HL-60 (cell line): ENCODE results near the gene VCAN.

Experiments
- DNase-seq, 2 experiments: peaks; one replicate each; pipeline ENCODE4 v3.0.0-alpha.2; 2010 to 2020; ENCODE audit warnings: low read depth in 1 of 2, low spot score in 1 of 2
- H3K27ac ChIP-seq: fragments of 250-450 bp; sonication (Bioruptor Pico); replicated peaks from 2 replicates; pipeline ENCODE4 v1.5.1; 2020; ENCODE audit warnings: mild to moderate bottlenecking, moderate library complexity
- H3K27me3 ChIP-seq: fragments of 250-450 bp; sonication (Bioruptor Pico); 2 replicates; pipeline ENCODE4 v1.5.1; 2021; ENCODE audit warnings: mild to moderate bottlenecking, moderate library complexity; ENCODE audit not compliant: insufficient read depth, poor library complexity, severe bottlenecking
- H3K4me3 ChIP-seq: replicated peaks from 2 replicates; pipeline ENCODE4 v1.5.1; 2011; ENCODE audit warnings: mild to moderate bottlenecking, control low read depth, low read length; ENCODE audit not compliant: insufficient read depth
- CTCF ChIP-seq: IDR thresholded peaks from one replicate; pipeline ENCODE4 v1.5.1; 2011; ENCODE audit warnings: low read length, control low read depth, inconsistent platforms; ENCODE audit not compliant: insufficient read depth
- GABPA ChIP-seq: IDR thresholded peaks from 2 replicates; pipeline ENCODE4 v1.6.1; 2012; ENCODE audit warnings: low read depth
- POLR2AphosphoS5 ChIP-seq: IDR thresholded peaks from 2 replicates; pipeline ENCODE4 v1.6.1; 2012; ENCODE audit warnings: low read depth
- SPI1 ChIP-seq: IDR thresholded peaks from 2 replicates; pipeline ENCODE4 v1.6.1; 2012; ENCODE audit warnings: low read depth, mild to moderate bottlenecking, borderline replicate concordance
- TF ChIP-seq, protein P1 (sequence below): IDR thresholded peaks from 2 replicates; pipeline ENCODE4 v1.6.1; 2012; ENCODE audit warnings: low read depth; ENCODE audit not compliant: insufficient replicate concordance

Gene VCAN

DNA sequence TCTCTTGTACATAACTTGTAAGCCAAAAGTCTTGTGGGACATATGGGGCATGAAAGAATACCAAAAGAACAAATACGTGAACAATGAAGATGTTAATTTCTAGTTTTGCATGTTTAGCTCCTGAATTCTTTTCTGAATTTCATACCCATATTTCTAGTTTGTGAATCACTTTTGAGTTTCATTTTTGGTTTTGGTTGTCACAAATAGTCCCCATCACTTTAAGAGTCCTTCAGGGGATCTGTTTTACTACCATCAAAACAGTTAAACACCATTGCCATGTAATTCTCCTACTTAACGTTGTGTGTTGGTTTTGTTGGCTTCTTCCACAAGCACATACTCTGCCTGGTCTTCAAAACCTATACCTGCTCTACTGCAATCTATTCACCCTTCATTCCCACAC, 27.0 kb downstream of the VCAN start:
- no peaks in the 10 kb centered on the region for H3K27me3 ChIP-seq
- no peak overlapping the region for H3K27ac ChIP-seq
- no peak for DNase-seq
- TF ChIP-seq CTCF = no peak
- no peak for TF ChIP-seq GABPA
- TF ChIP-seq POLR2AphosphoS5 = no peak
- TF ChIP-seq, protein P1, sequence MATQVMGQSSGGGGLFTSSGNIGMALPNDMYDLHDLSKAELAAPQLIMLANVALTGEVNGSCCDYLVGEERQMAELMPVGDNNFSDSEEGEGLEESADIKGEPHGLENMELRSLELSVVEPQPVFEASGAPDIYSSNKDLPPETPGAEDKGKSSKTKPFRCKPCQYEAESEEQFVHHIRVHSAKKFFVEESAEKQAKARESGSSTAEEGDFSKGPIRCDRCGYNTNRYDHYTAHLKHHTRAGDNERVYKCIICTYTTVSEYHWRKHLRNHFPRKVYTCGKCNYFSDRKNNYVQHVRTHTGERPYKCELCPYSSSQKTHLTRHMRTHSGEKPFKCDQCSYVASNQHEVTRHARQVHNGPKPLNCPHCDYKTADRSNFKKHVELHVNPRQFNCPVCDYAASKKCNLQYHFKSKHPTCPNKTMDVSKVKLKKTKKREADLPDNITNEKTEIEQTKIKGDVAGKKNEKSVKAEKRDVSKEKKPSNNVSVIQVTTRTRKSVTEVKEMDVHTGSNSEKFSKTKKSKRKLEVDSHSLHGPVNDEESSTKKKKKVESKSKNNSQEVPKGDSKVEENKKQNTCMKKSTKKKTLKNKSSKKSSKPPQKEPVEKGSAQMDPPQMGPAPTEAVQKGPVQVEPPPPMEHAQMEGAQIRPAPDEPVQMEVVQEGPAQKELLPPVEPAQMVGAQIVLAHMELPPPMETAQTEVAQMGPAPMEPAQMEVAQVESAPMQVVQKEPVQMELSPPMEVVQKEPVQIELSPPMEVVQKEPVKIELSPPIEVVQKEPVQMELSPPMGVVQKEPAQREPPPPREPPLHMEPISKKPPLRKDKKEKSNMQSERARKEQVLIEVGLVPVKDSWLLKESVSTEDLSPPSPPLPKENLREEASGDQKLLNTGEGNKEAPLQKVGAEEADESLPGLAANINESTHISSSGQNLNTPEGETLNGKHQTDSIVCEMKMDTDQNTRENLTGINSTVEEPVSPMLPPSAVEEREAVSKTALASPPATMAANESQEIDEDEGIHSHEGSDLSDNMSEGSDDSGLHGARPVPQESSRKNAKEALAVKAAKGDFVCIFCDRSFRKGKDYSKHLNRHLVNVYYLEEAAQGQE = no peak
- no peak for TF ChIP-seq SPI1
- H3K4me3 ChIP-seq = no peak overlapping the region

DNA sequence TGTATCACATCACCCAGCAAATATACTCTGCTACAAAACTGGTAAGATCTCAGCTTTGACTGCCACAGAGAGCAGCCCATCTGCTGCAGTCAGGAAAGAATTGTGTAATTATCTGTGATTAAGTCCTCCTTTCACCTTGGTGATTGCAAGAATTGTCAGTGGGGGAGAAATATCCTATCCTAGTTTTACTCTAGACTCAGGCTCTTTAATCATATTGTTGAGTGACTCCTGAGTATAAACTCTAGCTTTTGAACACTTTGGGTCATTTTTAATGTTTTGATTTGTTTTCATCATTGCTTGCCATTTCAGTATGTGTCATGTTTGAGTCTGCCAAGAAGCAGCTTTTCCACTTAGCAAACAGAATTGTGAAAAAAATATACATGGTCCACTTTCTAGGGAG, 32.1 kb downstream of the VCAN start:
- Histone ChIP-seq H3K4me3 (no peak overlapping the region), H3K27ac (no peak overlapping the region), H3K27me3 (no peaks in the 10 kb centered on the region)
- no peak for DNase-seq
- no peak for TF ChIP-seq GABPA
- no peak for TF ChIP-seq CTCF
- TF ChIP-seq, protein P1 = no peak
- no peak for TF ChIP-seq POLR2AphosphoS5
- no peak for TF ChIP-seq SPI1

DNA sequence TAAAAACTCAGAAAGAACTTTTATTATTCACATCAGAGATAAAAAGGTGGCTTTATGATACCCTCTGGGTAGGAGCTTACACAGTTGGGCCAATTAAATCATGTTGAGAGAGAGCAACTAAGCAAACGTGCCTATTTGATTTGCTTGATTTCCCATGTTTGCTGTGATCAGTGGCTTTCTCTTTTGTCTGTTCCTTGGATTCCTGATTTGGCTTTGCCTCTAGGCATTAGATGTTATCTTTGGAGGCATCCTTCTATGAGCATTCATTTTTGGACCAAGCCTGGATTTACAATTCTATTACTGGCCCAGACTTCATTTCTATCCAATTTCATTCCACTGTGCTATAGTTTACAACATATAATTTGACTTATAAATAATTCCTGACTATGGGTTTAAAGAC, 35.9 kb downstream of the VCAN start:
- no peak overlapping the region for H3K27ac ChIP-seq
- no peak for DNase-seq
- H3K4me3 ChIP-seq = no peak overlapping the region
- H3K27me3 ChIP-seq = no peaks in the 10 kb centered on the region
- no peak for TF ChIP-seq CTCF
- no peak for TF ChIP-seq SPI1
- no peak for TF ChIP-seq GABPA
- no peak for TF ChIP-seq POLR2AphosphoS5
- TF ChIP-seq, protein P1 = no peak
